Activated T-cell treated with anti-CD3 and anti-CD28 coated beads, Interleukin-2, amount 50 U/mL, for 24 hours (primary cell): ENCODE data around the gene CA12.

ENCODE experiments used
- DNase-seq: peaks from one replicate; pipeline ENCODE4 v3.0.0-alpha.2; 2020
- H3K27ac Mint-ChIP-seq: 2 replicates; pipeline ENCODE4 v1.8.0; 2020; ENCODE audit warnings: mild to moderate bottlenecking, mixed read lengths
- H3K27me3 Mint-ChIP-seq: 2 replicates; pipeline ENCODE4 v1.8.0; 2020; ENCODE audit warnings: mixed read lengths
- H3K36me3 Mint-ChIP-seq: 2 replicates; pipeline ENCODE4 v1.8.0; 2020; ENCODE audit warnings: low read depth, mixed read lengths
- H3K4me1 Mint-ChIP-seq: 2 replicates; pipeline ENCODE4 v1.8.0; 2020; ENCODE audit warnings: low read depth, mixed read lengths
- H3K4me3 Mint-ChIP-seq: 2 replicates; pipeline ENCODE4 v1.8.0; 2020; ENCODE audit warnings: mild to moderate bottlenecking, moderate library complexity, mixed read lengths
- H3K9me3 Mint-ChIP-seq: 2 replicates; pipeline ENCODE4 v1.8.0; 2020; ENCODE audit warnings: mixed read lengths

The CA12 gene

GRCh38 chr15:63313825-63314224, 67.8 kb downstream of the CA12 start:
- Mint-ChIP-seq H3K4me1 (no peaks in the 10 kb centered on the region), H3K9me3 (no peaks in the 10 kb centered on the region), H3K27ac (no peak overlapping the region), H3K36me3 (no peaks in the 10 kb centered on the region), H3K27me3 (no peaks in the 10 kb centered on the region), H3K4me3 (no peak overlapping the region)
- DNase-seq, result no peak

GRCh38 chr15:63312286-63312685, 69.4 kb downstream of the CA12 start:
- DNase-seq, result no peak
- Mint-ChIP-seq H3K9me3 (no peaks in the 10 kb centered on the region), H3K36me3 (no peaks in the 10 kb centered on the region), H3K4me1 (no peaks in the 10 kb centered on the region), H3K27me3 (no peaks in the 10 kb centered on the region), H3K4me3 (no peak overlapping the region), H3K27ac (no peak overlapping the region)

DNA sequence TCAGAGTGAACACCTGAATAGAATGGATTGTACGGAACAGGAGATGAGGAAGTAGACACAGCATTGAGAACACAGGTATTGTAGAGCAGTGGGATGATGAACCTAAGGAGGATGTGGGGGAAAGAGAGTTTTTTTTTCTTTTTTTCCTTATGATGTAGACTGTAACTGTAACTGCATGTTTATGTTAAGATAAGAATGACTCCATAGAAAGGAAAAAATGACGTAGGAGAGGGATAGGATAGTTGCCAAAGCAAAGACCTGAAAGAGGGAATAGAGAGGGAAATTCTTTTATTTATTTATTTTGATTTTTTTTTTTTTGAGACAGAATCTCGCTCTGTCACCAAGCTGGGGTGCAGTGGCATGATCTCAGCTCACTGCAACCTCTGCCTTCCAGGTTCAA, 71.0 kb downstream of the CA12 start:
- Mint-ChIP-seq H3K36me3 (peaks cover 10% of the 10 kb centered on the region), H3K4me1 (no peaks in the 10 kb centered on the region)

DNA sequence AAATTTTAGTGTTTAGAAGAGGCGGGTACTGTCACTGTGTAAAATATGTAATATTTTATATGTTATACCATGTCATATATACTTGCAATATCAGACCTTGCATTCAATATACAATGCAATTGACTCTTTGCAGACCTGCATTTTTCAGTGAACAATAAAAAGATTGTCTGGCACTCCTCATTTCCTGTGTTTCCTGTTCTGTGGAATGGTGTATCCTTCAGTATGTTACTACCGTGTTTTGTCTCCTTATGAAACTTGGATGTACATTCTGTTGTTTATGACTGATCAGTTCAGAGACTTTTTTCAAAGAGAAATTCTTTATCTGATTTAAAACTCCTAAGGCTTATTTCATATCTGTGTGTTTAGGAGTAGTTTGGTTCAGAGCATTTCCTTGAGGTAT, 72.7 kb downstream of the CA12 start:
- H3K27ac Mint-ChIP-seq, result no peak overlapping the region
- no peaks in the 10 kb centered on the region for H3K4me1 Mint-ChIP-seq
- peaks cover 15% of the 10 kb centered on the region for H3K36me3 Mint-ChIP-seq
- H3K4me3 Mint-ChIP-seq, result no peak overlapping the region
- DNase-seq, result no peak
- H3K9me3 Mint-ChIP-seq, result no peaks in the 10 kb centered on the region
- no peaks in the 10 kb centered on the region for H3K27me3 Mint-ChIP-seq

More for the DNA sequence above, 71.0 kb downstream of the CA12 start:
- Mint-ChIP-seq H3K27ac (no peak overlapping the region), H3K4me3 (no peak overlapping the region), H3K9me3 (no peaks in the 10 kb centered on the region), H3K27me3 (no peaks in the 10 kb centered on the region)
- DNase-seq, result no peak

DNA sequence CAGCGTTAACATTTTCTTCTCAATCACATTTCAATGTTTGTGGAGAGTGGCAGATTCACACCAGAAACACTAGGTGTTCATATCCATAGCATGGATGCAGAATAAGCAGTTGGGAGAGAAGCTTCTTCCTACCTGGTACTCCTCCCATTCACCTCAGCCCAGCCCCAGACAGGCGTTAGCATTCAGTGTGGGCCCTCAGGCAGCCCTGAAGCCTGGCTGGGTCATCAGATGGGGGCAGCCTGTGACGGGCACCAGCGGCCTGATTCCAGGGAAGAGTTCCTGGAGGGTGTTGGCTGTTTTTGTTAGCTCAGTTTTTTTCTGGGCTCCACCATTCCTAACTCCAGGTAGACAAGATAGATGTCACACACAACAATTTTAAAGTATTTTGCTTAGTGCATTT, 73.2 kb downstream of the CA12 start:
- Mint-ChIP-seq H3K36me3 (peaks cover 17% of the 10 kb centered on the region), H3K27ac (no peak overlapping the region), H3K4me1 (no peaks in the 10 kb centered on the region), H3K9me3 (no peaks in the 10 kb centered on the region), H3K4me3 (no peak overlapping the region), H3K27me3 (no peaks in the 10 kb centered on the region)
- DNase-seq, result no peak

GRCh38 chr15:63306492-63307073, 75.1 kb downstream of the CA12 start:
- H3K27me3 Mint-ChIP-seq, result no peaks in the 10 kb centered on the region
- no peak overlapping the region for H3K27ac Mint-ChIP-seq
- peaks cover 30% of the 10 kb centered on the region for H3K36me3 Mint-ChIP-seq
- H3K4me3 Mint-ChIP-seq, result no peak overlapping the region
- DNase-seq, result no peak
- H3K4me1 Mint-ChIP-seq, result no peaks in the 10 kb centered on the region
- no peaks in the 10 kb centered on the region for H3K9me3 Mint-ChIP-seq

- Mint-ChIP-seq H3K27ac (no peak overlapping the region), H3K4me1 (no peaks in the 10 kb centered on the region), H3K27me3 (no peaks in the 10 kb centered on the region), H3K4me3 (no peak overlapping the region), H3K9me3 (no peaks in the 10 kb centered on the region), H3K36me3 (peaks cover 34% of the 10 kb centered on the region)
- DNase-seq, result no peak
These were observed 76.4 kb downstream of the CA12 start for GRCh38 chr15:63305260-63305659.

DNA sequence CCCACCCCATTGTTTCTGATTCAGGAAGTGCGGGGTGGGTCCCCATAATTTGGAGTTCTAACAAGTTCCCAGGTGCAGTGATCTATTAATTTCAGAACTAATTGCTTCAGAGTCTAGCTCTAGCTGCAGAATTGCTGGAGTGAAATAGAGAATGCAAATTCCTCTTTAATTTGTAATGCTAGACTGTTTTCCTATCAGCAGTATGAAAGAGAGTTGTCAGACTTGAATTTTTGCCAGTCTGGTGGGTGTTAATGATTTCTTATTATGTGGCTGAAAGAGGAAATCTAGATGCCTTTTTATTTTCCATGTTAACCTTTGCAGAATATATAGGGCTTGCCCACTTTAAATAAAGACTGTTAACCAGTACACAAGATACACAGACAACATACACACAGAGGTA, 80.6 kb downstream of the CA12 start:
- no peaks in the 10 kb centered on the region for H3K9me3 Mint-ChIP-seq
- H3K27me3 Mint-ChIP-seq, result no peaks in the 10 kb centered on the region
- no peak for DNase-seq
- H3K4me1 Mint-ChIP-seq, result peaks cover 2% of the 10 kb centered on the region
- no peak overlapping the region for H3K4me3 Mint-ChIP-seq
- H3K36me3 Mint-ChIP-seq, result peaks cover 33% of the 10 kb centered on the region
- H3K27ac Mint-ChIP-seq, result no peak overlapping the region

GRCh38 chr15:63299943-63300575, 81.6 kb downstream of the CA12 start:
- DNase-seq, result no peak
- peaks cover 2% of the 10 kb centered on the region for H3K4me1 Mint-ChIP-seq
- no peaks in the 10 kb centered on the region for H3K27me3 Mint-ChIP-seq
- H3K9me3 Mint-ChIP-seq, result no peaks in the 10 kb centered on the region
- peaks cover 26% of the 10 kb centered on the region for H3K36me3 Mint-ChIP-seq
- no peak overlapping the region for H3K27ac Mint-ChIP-seq
- H3K4me3 Mint-ChIP-seq, result no peak overlapping the region

DNA sequence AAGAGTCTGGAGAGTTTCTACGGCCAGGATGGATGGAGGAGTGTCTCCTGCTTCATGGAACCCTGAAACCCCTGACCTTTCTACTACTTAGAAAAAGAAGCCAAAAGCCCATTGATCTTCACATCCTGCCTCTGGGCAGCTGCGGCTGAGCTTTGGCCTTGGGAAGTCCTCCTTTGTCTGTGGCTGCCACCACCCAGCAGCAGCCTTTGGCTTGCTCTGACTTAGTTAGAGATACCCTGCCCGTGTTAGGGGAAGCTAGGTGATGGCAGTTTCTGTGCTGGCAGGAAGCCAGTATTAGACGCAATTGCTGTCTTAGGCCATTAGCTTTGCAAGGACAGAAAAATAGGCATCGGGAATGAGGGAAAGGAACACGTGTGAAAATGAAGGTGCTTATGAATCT, 85.5 kb downstream of the CA12 start:
- Mint-ChIP-seq H3K36me3 (peaks cover 17% of the 10 kb centered on the region), H3K4me1 (peaks cover 2% of the 10 kb centered on the region), H3K27ac (no peak overlapping the region), H3K27me3 (no peaks in the 10 kb centered on the region), H3K4me3 (no peak overlapping the region), H3K9me3 (no peaks in the 10 kb centered on the region)
- DNase-seq, result no peak

GRCh38 chr15:63295341-63295740, 86.3 kb downstream of the CA12 start:
- H3K4me3 Mint-ChIP-seq, result no peak overlapping the region
- DNase-seq, result no peak
- H3K36me3 Mint-ChIP-seq, result peaks cover 14% of the 10 kb centered on the region

GRCh38 chr15:63294359-63294758, 87.3 kb downstream of the CA12 start:
- peaks cover 2% of the 10 kb centered on the region for H3K4me1 Mint-ChIP-seq
- no peak overlapping the region for H3K27ac Mint-ChIP-seq
- no peaks in the 10 kb centered on the region for H3K27me3 Mint-ChIP-seq
- H3K4me3 Mint-ChIP-seq, result no peak overlapping the region
- peaks cover 13% of the 10 kb centered on the region for H3K36me3 Mint-ChIP-seq
- H3K9me3 Mint-ChIP-seq, result no peaks in the 10 kb centered on the region
- DNase-seq, result no peak

More at GRCh38 chr15:63295341-63295740, 86.3 kb downstream of the CA12 start:
- Mint-ChIP-seq H3K9me3 (no peaks in the 10 kb centered on the region), H3K27ac (no peak overlapping the region), H3K4me1 (peaks cover 2% of the 10 kb centered on the region), H3K27me3 (no peaks in the 10 kb centered on the region)

- DNase-seq, result no peak
- H3K4me3 Mint-ChIP-seq, result no peak overlapping the region
- peaks cover 13% of the 10 kb centered on the region for H3K36me3 Mint-ChIP-seq
- H3K9me3 Mint-ChIP-seq, result no peaks in the 10 kb centered on the region
- H3K4me1 Mint-ChIP-seq, result peaks cover 10% of the 10 kb centered on the region
- no peak overlapping the region for H3K27ac Mint-ChIP-seq
- H3K27me3 Mint-ChIP-seq, result no peaks in the 10 kb centered on the region
These were observed 88.9 kb downstream of the CA12 start for GRCh38 chr15:63292771-63293170.

DNA sequence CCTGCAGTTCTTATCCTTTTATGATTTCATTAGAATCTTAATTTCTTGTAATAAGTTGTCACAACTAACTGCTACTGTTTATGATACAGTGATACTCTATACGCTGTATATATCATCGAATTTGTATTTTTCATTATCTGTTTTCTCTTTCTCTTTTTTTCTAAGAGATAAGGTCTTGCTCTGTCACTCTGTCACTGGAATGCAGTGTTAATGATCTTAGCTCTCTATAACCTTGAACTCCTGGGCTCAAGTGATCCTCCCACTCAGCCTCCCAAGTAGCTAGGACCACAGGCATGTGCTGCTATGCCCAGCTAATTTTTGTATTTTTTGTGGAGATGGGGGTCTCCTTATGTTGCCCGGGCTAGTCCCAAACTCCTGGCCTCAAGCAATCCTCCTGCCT, 89.4 kb downstream of the CA12 start:
- Mint-ChIP-seq H3K9me3 (no peaks in the 10 kb centered on the region), H3K27me3 (no peaks in the 10 kb centered on the region), H3K4me3 (no peak overlapping the region), H3K4me1 (peaks cover 10% of the 10 kb centered on the region), H3K36me3 (peaks cover 13% of the 10 kb centered on the region), H3K27ac (no peak overlapping the region)
- DNase-seq, result no peak

- Mint-ChIP-seq H3K9me3 (no peaks in the 10 kb centered on the region), H3K27ac (no peak overlapping the region), H3K36me3 (peaks cover 12% of the 10 kb centered on the region), H3K27me3 (no peaks in the 10 kb centered on the region), H3K4me3 (no peak overlapping the region), H3K4me1 (peaks cover 10% of the 10 kb centered on the region)
- no peak for DNase-seq
These were observed 90.1 kb downstream of the CA12 start for GRCh38 chr15:63291507-63291906.
